GM12878 (cell line): ENCODE results near the gene KCNMB3. TPM values are rescaled to one million over a fixed set of nuclear protein-coding genes. Genes with fewer than 3 reads are reported as not detected.
A peak's percentile ranks its signal among the peaks of the same experiment; 100 is the strongest.
"Not testable (repeated sequence)": the region's sequence is repeated elsewhere in the genome, so short reads cannot be mapped to it uniquely, and the experiment has no call there.

ENCODE experiments used
- ATAC-seq: fragments of 200-7000 bp; cut with Tn5 transposase; 3 replicates; pipeline ENCODE4 v1.9.1; 2020; ENCODE audit warnings: mild to moderate bottlenecking, moderate library complexity
- BruUV-seq: library from RNA; stranded (reverse); fragments of 400-500 nt; replicated peaks from 2 replicates; lab custom pipeline; 2021; lab: Mats Ljungman, UMichigan
- CTCF ChIA-PET: fragments of 300-600 bp; sonication (Branson Sonifier 250); formaldehyde crosslinking; extraction: SDS; loops from one replicate; lab custom pipeline; 2021; ENCODE audit warnings: inconsistent platforms; lab: Yijun Ruan, JAX
- POLR2A ChIA-PET: fragments of 350-600 bp; formaldehyde crosslinking; extraction: SDS; loops from one replicate; lab custom pipeline; 2021; ENCODE audit warnings: inconsistent platforms; lab: Charles Lee
- RAD21 ChIA-PET: fragments of 300-600 bp; sonication (Branson Sonifier 250); formaldehyde crosslinking; loops from one replicate; lab custom pipeline; 2023; ENCODE audit warnings: antibody characterized with exemption; ENCODE audit not compliant: unreplicated experiment; lab: Charles Lee
- SMC1A ChIA-PET: fragments of 300-600 bp; sonication (Branson Sonifier 250); formaldehyde crosslinking; loops from one replicate; lab custom pipeline; 2023; ENCODE audit not compliant: unreplicated experiment, uncharacterized antibody; lab: Charles Lee
- DNase-seq: peaks from one replicate; pipeline ENCODE4 v3.0.0-alpha.2; 2011; ENCODE audit warnings: low read depth, low spot score
- FAIRE-seq: peaks from 3 replicates; lab custom pipeline; 2011; peaks lifted over from hg19 to GRCh38; lab: Jason Lieb, UNC
- H2AFZ ChIP-seq: 2 replicates; pipeline ENCODE4 v1.6.0; 2011; ENCODE audit warnings: low read depth, low read length, control low read depth; ENCODE audit not compliant: control insufficient read depth
- H3K27ac ChIP-seq: 2 replicates; pipeline ENCODE4 v1.5.1; 2011; ENCODE audit warnings: control low read depth; ENCODE audit not compliant: control insufficient read depth, insufficient read depth
- H3K27me3 ChIP-seq, 2 experiments: replicated peaks in 1 of 2; 2 replicates each; pipeline versions ENCODE4 v1.6.0 to v1.6.1; 2011; ENCODE audit warnings: low read length in 1 of 2; ENCODE audit not compliant: control insufficient read depth in 2 of 2, insufficient read depth in 2 of 2
- H3K36me3 ChIP-seq, 2 experiments: 2 replicates each; pipeline ENCODE4 v1.5.1; 2011; ENCODE audit warnings: low read length in 1 of 2; ENCODE audit not compliant: control insufficient read depth in 2 of 2, insufficient read depth in 2 of 2
- H3K4me1 ChIP-seq: 2 replicates; pipeline ENCODE4 v1.6.1; 2011; ENCODE audit warnings: mild to moderate bottlenecking, low read length, moderate library complexity, mixed read lengths; ENCODE audit not compliant: control insufficient read depth, insufficient read depth
- H3K4me2 ChIP-seq: 2 replicates; pipeline ENCODE4 v1.6.0; 2011; ENCODE audit warnings: control low read depth; ENCODE audit not compliant: control insufficient read depth, insufficient read depth
- H3K4me3 ChIP-seq: fragments of 200-600 bp; sonication (generic); 2 replicates; pipeline ENCODE4 v1.5.1; 2016
- H3K79me2 ChIP-seq: 2 replicates; pipeline ENCODE4 v1.6.0; 2011; ENCODE audit warnings: low read length; ENCODE audit not compliant: control insufficient read depth, insufficient read depth
- H3K9ac ChIP-seq: 2 replicates; pipeline ENCODE4 v1.8.0; 2011; ENCODE audit warnings: low read length, control low read depth, mixed read lengths; ENCODE audit not compliant: control insufficient read depth, insufficient read depth
- H3K9me3 ChIP-seq: replicated peaks from 3 replicates; pipeline ENCODE4 v1.5.1; 2011; ENCODE audit warnings: mild to moderate bottlenecking, low read length; ENCODE audit not compliant: control insufficient read depth, insufficient read depth
- H4K20me1 ChIP-seq: 2 replicates; pipeline ENCODE4 v1.6.0; 2011; ENCODE audit not compliant: control insufficient read depth, insufficient read depth
- EGR1 ChIP-seq, 2 experiments: IDR thresholded peaks; 1 replicate in 1 of 2; 2 replicates in 1 of 2; pipeline ENCODE4 v1.6.1; 2011 to 2012; ENCODE audit warnings: low read depth in 2 of 2, low read length in 2 of 2, borderline replicate concordance in 1 of 2, mild to moderate bottlenecking in 1 of 2, moderate library complexity in 1 of 2
- HDAC2 ChIP-seq: fragments of 200-600 bp; sonication (generic); IDR thresholded peaks from 2 replicates; pipeline ENCODE4 v1.6.1; 2017
- HDGF ChIP-seq: fragments of 450-650 bp; IDR thresholded peaks from 2 replicates; pipeline ENCODE4 v1.6.1; 2016; ENCODE audit warnings: antibody characterized with exemption
- MTA3 ChIP-seq: IDR thresholded peaks from 2 replicates; pipeline ENCODE4 v1.6.1; 2012; ENCODE audit warnings: low read length, inconsistent platforms, borderline replicate concordance
- MYB ChIP-seq: fragments of 150-350 bp; IDR thresholded peaks from 2 replicates; pipeline ENCODE4 v1.6.1; 2014; ENCODE audit warnings: mild to moderate bottlenecking, low read depth, low read length, borderline replicate concordance
- SIN3A ChIP-seq: IDR thresholded peaks from 2 replicates; pipeline ENCODE4 v1.6.1; 2012; ENCODE audit warnings: low read depth, low read length, improper control_type of control experiment
- SMARCA5 ChIP-seq: fragments of 450-650 bp; IDR thresholded peaks from 2 replicates; pipeline ENCODE4 v1.6.1; 2017; ENCODE audit warnings: mild to moderate bottlenecking
- ZNF622 ChIP-seq: fragments of 450-650 bp; IDR thresholded peaks from 2 replicates; pipeline ENCODE4 v1.6.1; 2017; ENCODE audit warnings: mild to moderate bottlenecking, inconsistent platforms
- ZSCAN29 ChIP-seq: fragments of 450-650 bp; IDR thresholded peaks from 2 replicates; pipeline ENCODE4 v1.6.1; 2017; ENCODE audit warnings: mild to moderate bottlenecking, moderate library complexity
- WGBS: methylation state at CpG from one replicate; pipeline ENCODE4 v1.1.6; 2016; ENCODE audit warnings: low lambda C conversion rate; ENCODE audit not compliant: insufficient replicate concordance, insufficient coverage; ENCODE audit errors: missing lambda C conversion rate; 5-methylcytosine and 5-hydroxymethylcytosine counted together
- in situ Hi-C: fragments of 300-500 bp; cut with MboI; formaldehyde crosslinking; loops from 9 replicates; pipeline ENCODE4 v1.14.3; 2018; ENCODE audit warnings: mixed read lengths
- intact Hi-C: fragments of 100-400 bp; cut with micrococcal nuclease; formaldehyde crosslinking; loops from one replicate; pipeline ENCODE4 v1.14.2; 2022; ENCODE audit not compliant: unreplicated experiment
- polyA plus RNA-seq, 11 experiments: library from polyadenylated mRNA; depleted of rRNA in 4 of 11; unstranded in 6 of 11; stranded (reverse) in 5 of 11; fragments of >200 nt; fragmentation: Nextera tagmentation in 4 of 11; fragmentation: Illumina TruSeq in 1 of 11; extraction: Ambion mirVana in 4 of 11; extraction: Trizol in 1 of 11; gene quantifications; 1 replicate in 1 of 11; 2 replicates in 10 of 11; pipeline versions ENCODE4 v1.2.1 to v1.2.3, GENCODE V29; 2011 to 2016; ENCODE audit warnings: inconsistent platforms in 2 of 11, missing spikeins in 2 of 11, low read depth in 1 of 11
- total RNA-seq, 4 experiments: library from RNA; depleted of rRNA in 3 of 4; stranded (reverse); fragments of >200 nt in 3 of 4; fragmentation: Illumina TruSeq in 1 of 4; extraction: Trizol in 1 of 4; gene quantifications; 2 replicates each; pipeline versions ENCODE4 v1.2.1 to v1.2.3, GENCODE V29; 2013 to 2021
- TF ChIP-seq, protein P1 (sequence below): fragments of 450-650 bp; IDR thresholded peaks from 2 replicates; pipeline ENCODE4 v1.6.1; 2016; ENCODE audit warnings: mild to moderate bottlenecking
- TF ChIP-seq, protein P2 (sequence below): IDR thresholded peaks from 2 replicates; pipeline ENCODE4 v1.6.1; 2011; ENCODE audit warnings: mild to moderate bottlenecking, low read depth, low read length, moderate library complexity; ENCODE audit not compliant: insufficient replicate concordance

Gene KCNMB3
- total and polyA plus RNA-seq, 10 of the 15 experiments (the other 5 are each of a cell fraction or from before 2014, with no cell fraction given): 0.20 to 4.6 (median 2.2) TPM

DNA sequence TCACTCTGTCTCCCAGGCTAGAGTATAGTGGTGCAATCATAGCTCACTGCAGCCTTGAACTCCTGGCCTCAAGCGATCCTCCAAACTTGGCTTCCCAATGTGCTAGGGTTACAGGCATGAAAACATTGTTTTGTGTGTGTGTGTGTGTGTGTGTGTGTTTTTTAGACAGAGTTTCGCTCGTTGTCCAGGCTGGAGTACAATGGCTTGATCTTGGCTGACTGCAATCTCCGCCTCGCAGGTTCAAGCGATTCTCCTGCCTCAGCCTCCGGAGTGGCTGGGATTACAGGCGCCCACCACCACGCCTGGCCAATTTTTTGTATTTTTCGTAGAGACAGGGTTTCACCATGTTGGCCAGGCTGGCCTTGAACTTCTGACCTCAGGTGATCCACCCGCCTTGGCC lies 6.8 kb upstream of the KCNMB3 start:
- H3K79me2 ChIP-seq, H3K27me3 ChIP-seq, FAIRE-seq, H4K20me1 ChIP-seq, in situ Hi-C loops, CTCF ChIA-PET, H3K36me3 ChIP-seq, H3K27ac ChIP-seq, RAD21 ChIA-PET, H2AFZ ChIP-seq, H3K4me1 ChIP-seq, ATAC-seq, BruUV-seq, DNase-seq, H3K9ac ChIP-seq, H3K9me3 ChIP-seq: not testable (repeated sequence)
- H3K4me2 ChIP-seq: peak overlapping the region; percentile 30
- ChIA-PET POLR2A (interaction anchor here (1.0 kb wide), 1 partner anchor 10 kb away, joined by 4 read pairs; no protein-coding TSS in a partner anchor), SMC1A (interaction anchor here (0.5 to 1.0 kb wide), 3 partner anchors 9 to 806 kb away, joined by 3 read pairs; no protein-coding TSS in a partner anchor)
- intact Hi-C loops: loop anchor here (5.0 kb wide), 1 partner anchor 240 kb away; no protein-coding TSS in a partner anchor
- peak overlapping the region; percentile 30; the same call in 1 of the 2 replicates for H3K4me3 ChIP-seq
- WGBS: 85% methylated on average over 11 of the region's 11 CpGs
- TF ChIP-seq, protein P1, sequence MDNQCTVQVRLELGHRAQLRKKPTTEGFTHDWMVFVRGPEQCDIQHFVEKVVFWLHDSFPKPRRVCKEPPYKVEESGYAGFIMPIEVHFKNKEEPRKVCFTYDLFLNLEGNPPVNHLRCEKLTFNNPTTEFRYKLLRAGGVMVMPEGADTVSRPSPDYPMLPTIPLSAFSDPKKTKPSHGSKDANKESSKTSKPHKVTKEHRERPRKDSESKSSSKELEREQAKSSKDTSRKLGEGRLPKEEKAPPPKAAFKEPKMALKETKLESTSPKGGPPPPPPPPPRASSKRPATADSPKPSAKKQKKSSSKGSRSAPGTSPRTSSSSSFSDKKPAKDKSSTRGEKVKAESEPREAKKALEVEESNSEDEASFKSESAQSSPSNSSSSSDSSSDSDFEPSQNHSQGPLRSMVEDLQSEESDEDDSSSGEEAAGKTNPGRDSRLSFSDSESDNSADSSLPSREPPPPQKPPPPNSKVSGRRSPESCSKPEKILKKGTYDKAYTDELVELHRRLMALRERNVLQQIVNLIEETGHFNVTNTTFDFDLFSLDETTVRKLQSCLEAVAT: peak; percentile 43; the same call in 1 of the 2 replicates

DNA sequence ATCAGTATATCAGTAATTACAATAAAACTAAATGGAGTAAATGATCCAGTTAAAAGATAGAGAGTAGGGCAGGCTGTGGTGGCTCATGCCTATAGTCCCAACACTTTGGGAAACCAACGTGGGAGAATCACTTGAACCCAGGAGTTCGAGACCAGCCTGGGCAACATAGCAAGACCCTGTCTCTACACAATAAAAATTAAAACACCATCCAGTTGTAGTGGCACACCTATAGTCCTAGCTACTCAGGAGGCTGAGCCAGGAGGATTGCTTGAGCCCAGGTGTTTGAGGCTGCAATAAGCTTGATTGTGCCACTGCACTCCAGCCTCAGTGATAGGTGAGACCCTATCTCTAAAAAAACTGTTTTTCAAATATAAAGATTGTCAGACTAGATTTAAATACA lies 5.9 kb upstream of the KCNMB3 start:
- ATAC-seq: no peak
- H3K4me1 ChIP-seq: peaks cover 3% of the 10 kb centered on the region; the same call in 1 of the 2 replicates
- CTCF ChIA-PET: no interaction called here
- RAD21 ChIA-PET: no interaction called here
- BruUV-seq: no TSS peak
- H3K36me3 ChIP-seq: no peaks in the 10 kb centered on the region; a peak in 1 of 4 replicates
- intact Hi-C loops (loop anchor here (5.0 kb wide), 1 partner anchor 240 kb away; no protein-coding TSS in a partner anchor), in situ Hi-C loops (no loop called here)
- H3K9me3 ChIP-seq: no peaks in the 10 kb centered on the region
- no peak overlapping the region for H2AFZ ChIP-seq
- no peak for TF ChIP-seq MYB
- TF ChIP-seq ZNF622: no peak
- no peak for TF ChIP-seq SMARCA5
- no peak for TF ChIP-seq HDAC2
- no peak for TF ChIP-seq HDGF
- no peak for TF ChIP-seq MTA3
- TF ChIP-seq, protein P2, sequence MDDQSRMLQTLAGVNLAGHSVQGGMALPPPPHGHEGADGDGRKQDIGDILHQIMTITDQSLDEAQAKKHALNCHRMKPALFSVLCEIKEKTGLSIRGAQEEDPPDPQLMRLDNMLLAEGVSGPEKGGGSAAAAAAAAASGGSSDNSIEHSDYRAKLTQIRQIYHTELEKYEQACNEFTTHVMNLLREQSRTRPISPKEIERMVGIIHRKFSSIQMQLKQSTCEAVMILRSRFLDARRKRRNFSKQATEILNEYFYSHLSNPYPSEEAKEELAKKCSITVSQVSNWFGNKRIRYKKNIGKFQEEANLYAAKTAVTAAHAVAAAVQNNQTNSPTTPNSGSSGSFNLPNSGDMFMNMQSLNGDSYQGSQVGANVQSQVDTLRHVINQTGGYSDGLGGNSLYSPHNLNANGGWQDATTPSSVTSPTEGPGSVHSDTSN: no peak
- TF ChIP-seq SIN3A: no peak
- no peak for TF ChIP-seq EGR1 (IDR thresholded peaks at IDR 0.05; ENCODE audit: borderline replicate concordance in 1 of 2, low read depth in 2 of 2, low read length in 2 of 2)
- TF ChIP-seq ZSCAN29: no peak
- H3K27me3 ChIP-seq: no peaks in the 10 kb centered on the region
- POLR2A ChIA-PET: interaction anchor here (1.0 kb wide), 1 partner anchor 9 kb away, joined by 4 read pairs; no protein-coding TSS in a partner anchor
- no peak overlapping the region; the same call in 1 of the 2 replicates for H3K4me3 ChIP-seq
- WGBS: 53% methylated on average over 2 of the region's 2 CpGs
- H4K20me1 ChIP-seq: no peaks in the 10 kb centered on the region
- SMC1A ChIA-PET: interaction anchor here (1.0 kb wide), 1 partner anchor 8 kb away, joined by 3 read pairs; no protein-coding TSS in a partner anchor
- H3K27ac ChIP-seq: no peak overlapping the region
- H3K4me2 ChIP-seq: peak overlapping the region; percentile 13; the same call in 1 of the 2 replicates
- no peaks in the 10 kb centered on the region; the same call in 1 of the 2 replicates for H3K79me2 ChIP-seq
- no peak for FAIRE-seq
- no peak for DNase-seq
- no peak overlapping the region for H3K9ac ChIP-seq
